Uterus (tissue), 4 donors: Measurements from ENCODE around the gene GCNT1. TPM values are rescaled to one million over a fixed set of nuclear protein-coding genes. Genes with fewer than 3 reads are reported as not detected.
"Not testable (repeated sequence)": the region's sequence is repeated elsewhere in the genome, so short reads cannot be mapped to it uniquely, and the experiment has no call there.

Source experiments
- DNase-seq, 2 donors: peaks; one replicate each; pipeline ENCODE4 v3.0.0-alpha.2; 2019 to 2020
- H3K27ac ChIP-seq, 2 donors: fragments of 200-600 bp; sonication (generic); 1 replicate in 1 of 2; 2 replicates in 1 of 2; pipeline ENCODE4 v1.5.1; 2016 to 2018
- H3K27me3 ChIP-seq, 2 donors: fragments of 200-600 bp; sonication (generic); one replicate each; pipeline ENCODE4 v1.5.1; 2018 to 2019; ENCODE audit warnings: control low read depth in 1 of 2
- H3K36me3 ChIP-seq, 2 donors: fragments of 200-600 bp; sonication (generic); one replicate each; pipeline ENCODE4 v1.5.1; 2019; ENCODE audit warnings: control low read depth in 1 of 2
- H3K4me1 ChIP-seq, 2 donors: fragments of 200-600 bp; sonication (generic); one replicate each; pipeline ENCODE4 v1.5.1; 2018 to 2019; ENCODE audit warnings: control low read depth in 1 of 2
- H3K4me3 ChIP-seq, 2 donors: fragments of 200-600 bp; sonication (generic); 1 replicate in 1 of 2; 2 replicates in 1 of 2; pipeline ENCODE4 v1.5.1; 2018 to 2019; ENCODE audit warnings: mild to moderate bottlenecking in 1 of 2
- H3K9me3 ChIP-seq, 2 donors: fragments of 200-600 bp; sonication (generic); one replicate each; pipeline ENCODE4 v1.5.1; 2019; ENCODE audit warnings: control low read depth in 1 of 2
- CTCF ChIP-seq, 4 experiments: fragments of 200-600 bp in 2 of 4; fragments of 450-650 bp in 2 of 4; sonication (generic) in 2 of 4; IDR thresholded peaks; one replicate each; pipeline ENCODE4 v1.5.1; 2016 to 2019; ENCODE audit warnings: antibody characterized with exemption in 4 of 4, mild to moderate bottlenecking in 2 of 4, moderate library complexity in 1 of 4
- POLR2A ChIP-seq, 2 donors: fragments of 450-650 bp; IDR thresholded peaks; one replicate each; pipeline ENCODE4 v1.6.1; 2016; ENCODE audit warnings: antibody characterized with exemption in 2 of 2, mild to moderate bottlenecking in 1 of 2, moderate library complexity in 1 of 2
- intact Hi-C: fragments of 100-400 bp; cut with DNase I; formaldehyde crosslinking; loops from one replicate; pipeline ENCODE4 v1.15.1; 2023; ENCODE audit warnings: low total_unique reads
- total RNA-seq, 4 donors: library from RNA; depleted of rRNA in 3 of 4; stranded (reverse); fragments of >200 nt in 3 of 4; gene quantifications; one replicate each; pipeline versions ENCODE4 v1.1.0 to v1.2.4, GENCODE V29; 2014 to 2023
- donor health status: DM: yes; HTN: yes; CAD: no.

Gene GCNT1
- total RNA-seq, 4 donors from 2014 or later, result 1.8 to 30.7 (median 8.9) TPM

- DNase-seq, result no peak
- H3K4me3 ChIP-seq, result no peak overlapping the region
- no peak overlapping the region for H3K27ac ChIP-seq
- H3K27me3 ChIP-seq, result no peaks in the 10 kb centered on the region
- no peaks in the 10 kb centered on the region for H3K36me3 ChIP-seq
- no peaks in the 10 kb centered on the region for H3K9me3 ChIP-seq
- no peak for TF ChIP-seq CTCF (IDR thresholded peaks at IDR 0.05)
- TF ChIP-seq POLR2A (IDR thresholded peaks at IDR 0.05), result no peak
- intact Hi-C loops, result no loop called here
- no peaks in the 10 kb centered on the region for H3K4me1 ChIP-seq
Measured at GRCh38 chr9:76425677-76426453, 33.1 kb upstream of the GCNT1 start.

- no peaks in the 10 kb centered on the region for H3K27me3 ChIP-seq
- no peaks in the 10 kb centered on the region for H3K4me1 ChIP-seq
- H3K36me3 ChIP-seq, result no peaks in the 10 kb centered on the region
- DNase-seq, result no peak
- no peaks in the 10 kb centered on the region for H3K9me3 ChIP-seq
- H3K4me3 ChIP-seq, result no peak overlapping the region
- TF ChIP-seq POLR2A (IDR thresholded peaks at IDR 0.05), result no peak
- no peak for TF ChIP-seq CTCF (IDR thresholded peaks at IDR 0.05)
- intact Hi-C loops, result no loop called here
- H3K27ac ChIP-seq, result no peak overlapping the region
Measured at GRCh38 chr9:76426807-76427419, 32.1 kb upstream of the GCNT1 start.

- intact Hi-C loops, result no loop called here
- no peaks in the 10 kb centered on the region for H3K27me3 ChIP-seq
- TF ChIP-seq POLR2A (IDR thresholded peaks at IDR 0.05) (no peak), CTCF (IDR thresholded peaks at IDR 0.05) (no peak)
- no peak for DNase-seq
- H3K4me1 ChIP-seq, result no peaks in the 10 kb centered on the region
- no peaks in the 10 kb centered on the region for H3K36me3 ChIP-seq
- no peaks in the 10 kb centered on the region for H3K9me3 ChIP-seq
- no peak overlapping the region for H3K4me3 ChIP-seq
- H3K27ac ChIP-seq, result no peak overlapping the region
Measured at GRCh38 chr9:76431601-76432000, 27.4 kb upstream of the GCNT1 start.

- Histone ChIP-seq H3K27me3 (no peaks in the 10 kb centered on the region), H3K4me1 (no peaks in the 10 kb centered on the region), H3K9me3 (no peaks in the 10 kb centered on the region), H3K36me3 (no peaks in the 10 kb centered on the region), H3K4me3 (no peak overlapping the region), H3K27ac (no peak overlapping the region)
- no peak for DNase-seq
- no peak for TF ChIP-seq POLR2A (IDR thresholded peaks at IDR 0.05)
- TF ChIP-seq CTCF (IDR thresholded peaks at IDR 0.05), result no peak
- intact Hi-C loops, result no loop called here
Measured at GRCh38 chr9:76433406-76433805, 25.6 kb upstream of the GCNT1 start.

- Histone ChIP-seq H3K36me3 (no peaks in the 10 kb centered on the region), H3K4me1 (no peaks in the 10 kb centered on the region), H3K9me3 (no peaks in the 10 kb centered on the region), H3K27me3 (no peaks in the 10 kb centered on the region), H3K4me3 (no peak overlapping the region), H3K27ac (no peak overlapping the region)
- intact Hi-C loops, result no loop called here
- DNase-seq, result no peak
- TF ChIP-seq CTCF (IDR thresholded peaks at IDR 0.05), result no peak
- TF ChIP-seq POLR2A (IDR thresholded peaks at IDR 0.05), result no peak
Measured at GRCh38 chr9:76433836-76434235, 25.1 kb upstream of the GCNT1 start.

GRCh38 chr9:76434897-76435296 lies 24.1 kb upstream of the GCNT1 start:
- DNase-seq, H3K9me3 ChIP-seq, H3K36me3 ChIP-seq, H3K27me3 ChIP-seq, H3K27ac ChIP-seq, H3K4me3 ChIP-seq, intact Hi-C loops, H3K4me1 ChIP-seq: not testable (repeated sequence)

- H3K4me1 ChIP-seq, intact Hi-C loops, DNase-seq, H3K27ac ChIP-seq, H3K27me3 ChIP-seq, H3K4me3 ChIP-seq, H3K9me3 ChIP-seq, H3K36me3 ChIP-seq: not testable (repeated sequence)
Measured at GRCh38 chr9:76437017-76437699, 21.8 kb upstream of the GCNT1 start.
